DMS153 treated with DMSO at 0.1 percent for 48 hours (cell line): Measurements from ENCODE around the gene RD3L.
"Not testable (repeated sequence)": the region's sequence is repeated elsewhere in the genome, so short reads cannot be mapped to it uniquely, and the experiment has no call there.

Source experiments
- DNase-seq: peaks from one replicate; lab custom pipeline; 2025; ENCODE audit not compliant: unreplicated experiment; lab: John Stamatoyannopoulos, UW

RD3L gene

DNA sequence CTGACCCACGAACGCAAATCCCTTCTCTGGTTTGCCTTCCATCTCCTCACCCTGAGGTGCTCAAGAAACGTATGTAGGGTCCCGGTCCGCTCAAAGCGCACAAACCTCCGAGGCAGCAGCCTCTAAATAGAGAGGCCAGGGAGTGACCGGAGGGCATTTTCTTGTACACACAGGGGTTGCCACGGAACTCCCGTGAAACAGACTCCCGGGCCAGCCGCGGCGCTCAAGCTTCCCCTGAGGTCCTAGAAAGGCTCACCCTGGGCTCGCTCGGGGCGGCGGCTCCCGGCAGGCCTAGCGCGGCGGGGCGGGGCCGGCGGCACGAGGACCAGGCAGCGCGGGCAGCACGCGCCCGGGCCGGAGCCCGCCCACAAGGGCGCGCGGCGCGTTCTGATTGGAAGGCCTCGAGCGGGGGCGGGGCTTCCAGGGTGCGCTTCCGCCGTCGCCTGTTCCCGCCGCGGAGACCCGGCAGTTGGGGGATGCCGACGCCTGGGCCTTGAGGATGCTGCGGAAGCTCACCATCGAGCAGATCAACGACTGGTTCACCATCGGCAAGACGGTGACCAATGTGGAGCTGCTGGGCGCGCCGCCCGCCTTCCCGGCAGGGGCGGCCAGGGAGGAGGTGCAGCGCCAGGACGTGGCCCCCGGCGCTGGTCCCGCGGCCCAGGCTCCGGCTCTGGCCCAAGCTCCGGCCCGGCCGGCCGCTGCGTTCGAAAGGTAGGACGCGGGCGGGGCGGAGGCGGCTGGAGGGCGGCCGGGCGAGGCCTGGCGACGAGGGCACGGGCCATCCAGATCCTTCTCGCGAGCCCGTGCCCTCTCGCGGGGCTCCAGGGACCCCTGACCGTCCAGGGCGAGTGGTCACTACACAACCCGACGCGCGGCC is 14.1 kb downstream of the RD3L start, which contains the start of gene TDRD9:
TDRD9 (plus strand) TSS at position 446 of the 880 bp plus-strand sequence; CDS start at position 500, 54 bp downstream.
- no peak for DNase-seq

DNA sequence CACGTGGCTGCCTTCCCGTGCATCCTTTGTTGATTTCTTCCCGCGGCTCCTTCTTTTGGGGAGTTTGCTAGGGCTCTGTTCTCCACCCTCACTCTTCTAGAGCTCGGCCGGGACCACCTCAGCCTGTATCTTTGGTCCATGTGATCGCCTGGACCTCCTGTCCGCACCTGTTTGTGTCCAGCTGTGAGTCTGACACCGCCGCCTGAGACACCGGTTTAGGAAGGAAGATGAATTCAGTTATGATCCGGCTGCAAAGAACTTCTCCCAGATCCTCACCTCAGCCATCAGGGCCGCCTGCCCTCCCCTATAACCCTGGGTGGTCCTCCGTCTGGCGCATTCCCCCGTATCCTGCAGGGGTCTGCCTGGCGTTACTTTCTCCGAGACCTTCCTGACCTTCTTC is 14.8 kb downstream of the RD3L start:
- no peak for DNase-seq

DNA sequence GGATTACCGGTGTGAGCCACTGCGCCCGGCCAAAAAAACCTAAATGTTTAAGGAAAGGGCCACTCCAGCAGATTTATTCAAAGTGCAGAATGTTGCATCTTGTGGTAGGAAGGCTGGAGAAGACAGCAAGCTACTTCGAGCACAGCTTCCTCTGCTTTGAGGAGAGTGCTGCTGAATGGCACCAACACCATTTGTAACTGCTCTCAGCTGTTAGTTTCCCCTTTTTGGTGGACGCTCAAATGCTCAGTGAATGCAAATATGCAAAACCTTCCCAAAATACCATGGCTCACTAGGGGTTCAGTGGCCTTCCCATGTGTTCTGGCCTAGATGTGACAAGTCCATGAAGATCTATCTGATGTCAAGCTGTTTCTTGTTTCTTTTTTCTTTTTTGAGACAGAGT is 17.0 kb downstream of the RD3L start:
- DNase-seq: no peak

- DNase-seq: no peak
Observed at GRCh38 chr14:103923863-103924262, 18.5 kb downstream of the RD3L start.

DNA sequence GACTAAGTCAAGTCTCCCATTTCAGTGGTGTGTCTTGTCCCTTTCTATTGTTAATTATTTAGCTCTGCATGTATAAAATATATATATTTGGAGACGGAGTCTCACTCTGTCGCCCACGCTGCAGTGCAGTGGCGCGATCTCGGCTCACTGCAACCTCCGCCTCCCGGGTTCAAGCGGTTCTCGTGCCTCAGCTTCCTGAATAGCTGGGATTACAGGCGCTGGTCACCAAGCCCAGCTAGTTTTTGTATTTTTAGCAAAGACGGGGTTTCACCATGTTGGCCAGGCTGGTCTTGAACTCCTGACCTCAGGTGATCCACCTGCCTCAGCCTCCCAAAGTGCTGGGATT is 20.5 kb downstream of the RD3L start:
- DNase-seq: not testable (repeated sequence)

DNA sequence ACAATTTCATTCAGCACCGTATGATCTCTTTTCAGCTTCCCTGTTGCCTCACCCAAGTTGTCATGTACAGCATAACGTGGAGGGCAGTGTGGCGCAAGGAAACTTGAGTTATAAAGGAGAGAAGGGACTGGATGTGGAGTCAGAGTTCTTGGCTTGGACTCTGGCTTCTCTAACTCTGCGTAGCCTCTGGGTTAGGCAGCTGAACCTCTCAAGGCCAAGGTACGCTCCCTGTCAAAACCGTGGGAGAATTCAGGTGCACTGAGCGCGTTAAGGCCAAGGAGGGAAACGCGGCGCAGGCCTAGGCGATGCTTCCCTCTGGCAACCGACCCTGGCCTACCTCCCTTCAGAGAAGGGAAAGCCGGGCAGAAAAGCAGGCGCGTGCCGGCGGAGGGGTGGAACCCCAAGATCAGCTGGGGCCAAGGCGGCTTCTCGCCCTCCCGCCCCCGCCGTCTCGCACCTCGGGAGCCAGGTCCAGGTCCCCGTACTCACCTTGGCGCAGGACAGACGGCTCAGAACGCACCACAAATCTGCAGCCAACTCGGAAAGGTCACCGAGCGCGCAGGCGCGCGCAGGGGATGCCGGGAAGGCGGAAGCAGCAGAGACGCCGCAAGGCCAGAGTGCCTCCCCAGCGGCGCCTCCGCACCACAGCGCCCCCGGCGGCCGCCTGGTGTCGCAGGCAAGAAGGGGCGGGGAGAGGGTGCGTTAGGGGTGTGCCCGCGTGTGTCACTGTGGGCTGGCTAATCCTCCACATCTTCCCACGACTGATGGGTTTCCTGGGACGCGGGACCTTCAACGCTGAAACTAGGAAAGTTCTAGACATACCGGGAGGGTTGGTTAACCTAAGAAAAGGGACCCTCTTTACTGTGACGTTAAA is 21.1 kb downstream of the RD3L start:
- DNase-seq: peak; percentile 39

- DNase-seq: no peak
Observed at GRCh38 chr14:103916636-103917262, 25.6 kb downstream of the RD3L start.

GRCh38 chr14:103915616-103916015 is 26.7 kb downstream of the RD3L start:
- DNase-seq: no peak

DNA sequence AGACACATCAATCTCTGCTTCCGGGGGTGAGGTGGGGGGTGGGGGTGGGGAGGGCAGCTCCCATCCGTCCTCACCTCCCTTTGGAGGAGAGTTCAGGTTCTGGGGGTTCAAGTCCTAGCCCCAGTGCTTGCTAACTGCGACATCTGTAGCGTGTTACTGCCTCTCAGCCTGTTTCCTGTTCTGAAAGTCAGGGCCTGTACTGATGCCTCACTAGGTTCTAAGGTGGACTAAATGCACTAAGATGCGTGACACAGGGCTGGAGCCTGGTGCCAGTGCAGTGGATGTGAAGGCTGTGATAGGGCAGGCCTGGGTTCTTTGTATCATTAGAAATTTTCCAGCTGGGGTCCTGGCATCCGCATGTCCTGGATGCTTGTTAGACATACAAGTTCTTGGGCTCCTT is 31.3 kb downstream of the RD3L start:
- DNase-seq: no peak

- peak; percentile 40 for DNase-seq
Observed at GRCh38 chr14:103910262-103910935, 31.9 kb downstream of the RD3L start.

DNA sequence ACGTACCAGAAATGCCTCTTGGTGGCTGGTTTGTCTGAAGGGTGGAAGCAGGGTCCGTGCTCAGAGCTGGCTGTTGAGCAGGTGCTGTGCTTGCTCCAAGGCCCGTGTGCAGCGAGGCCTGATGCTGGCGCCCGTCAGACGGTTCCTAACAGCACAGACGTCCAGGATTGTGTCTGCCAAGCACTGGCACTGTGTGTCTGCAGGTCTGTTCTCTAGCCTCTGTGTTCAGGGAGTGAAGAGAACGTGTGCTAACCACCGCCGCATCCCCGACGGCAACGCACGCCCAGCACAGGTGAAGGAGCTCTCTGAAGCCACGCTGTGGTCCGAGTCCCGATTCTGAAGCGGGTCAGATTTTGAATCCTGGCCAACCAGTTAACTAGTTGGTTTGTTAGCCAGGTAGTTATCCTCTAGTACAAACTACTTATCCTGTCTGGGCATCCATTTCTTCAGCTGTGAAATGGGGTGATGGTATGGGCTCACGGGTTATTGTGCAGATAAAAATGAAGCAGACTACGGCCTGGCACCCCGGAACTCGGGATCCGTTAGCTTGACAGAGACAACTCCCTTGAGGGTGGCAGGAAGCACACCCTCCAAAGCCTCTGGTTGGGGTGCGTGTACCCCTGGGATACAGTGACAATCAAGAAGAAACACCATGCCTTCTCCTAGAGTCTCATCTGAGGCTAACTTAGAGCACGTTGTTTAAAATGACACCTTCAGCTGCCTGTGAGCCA is 32.6 kb downstream of the RD3L start:
- no peak for DNase-seq

GRCh38 chr14:103908580-103908979 is 33.7 kb downstream of the RD3L start:
- no peak for DNase-seq

GRCh38 chr14:103905842-103906456 is 36.4 kb downstream of the RD3L start:
- no peak for DNase-seq

- DNase-seq: no peak
Observed at GRCh38 chr14:103904493-103905107, 37.7 kb downstream of the RD3L start.

DNA sequence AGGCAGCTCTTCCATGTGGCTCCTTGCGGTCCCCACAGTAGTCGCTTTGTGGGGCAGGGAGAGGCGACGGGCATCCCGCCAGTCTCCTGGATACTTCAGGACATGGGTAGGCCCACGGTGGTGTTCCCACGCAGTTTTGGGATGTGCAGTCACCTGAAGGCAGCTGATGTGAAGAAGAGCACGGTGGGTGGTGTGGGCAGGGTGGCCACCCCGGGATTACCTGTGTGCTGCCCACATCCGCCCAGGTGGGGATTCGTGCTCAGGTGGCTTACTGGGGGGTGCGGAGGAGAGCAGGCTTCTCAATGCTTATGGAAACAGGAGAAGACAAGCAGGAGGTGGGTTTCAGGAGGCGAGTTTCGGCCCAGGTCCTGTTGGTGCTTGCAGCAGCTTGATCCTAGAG is 42.5 kb downstream of the RD3L start:
- DNase-seq: no peak

DNA sequence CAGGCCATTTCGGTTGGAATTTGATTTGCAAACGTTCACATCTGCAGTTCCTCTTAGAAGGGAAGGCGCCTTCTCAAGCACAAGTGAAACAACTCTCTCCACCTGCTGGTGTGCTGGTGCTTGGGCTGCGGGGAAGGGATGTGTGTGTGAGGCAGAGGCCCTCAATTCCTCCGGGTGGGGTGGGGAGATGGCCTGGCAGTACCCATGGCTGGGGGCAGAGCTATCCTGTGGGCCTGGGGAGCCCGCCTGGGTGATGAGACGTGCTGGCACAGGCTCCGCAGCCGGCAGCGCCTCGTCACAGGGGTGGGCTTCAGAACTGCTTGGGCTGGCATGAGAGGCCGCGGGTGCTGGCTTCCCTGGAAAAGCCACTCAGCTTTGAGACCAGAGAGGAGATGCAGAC is 43.0 kb downstream of the RD3L start:
- DNase-seq: no peak

GRCh38 chr14:103898711-103899110 is 43.6 kb downstream of the RD3L start:
- no peak for DNase-seq

DNA sequence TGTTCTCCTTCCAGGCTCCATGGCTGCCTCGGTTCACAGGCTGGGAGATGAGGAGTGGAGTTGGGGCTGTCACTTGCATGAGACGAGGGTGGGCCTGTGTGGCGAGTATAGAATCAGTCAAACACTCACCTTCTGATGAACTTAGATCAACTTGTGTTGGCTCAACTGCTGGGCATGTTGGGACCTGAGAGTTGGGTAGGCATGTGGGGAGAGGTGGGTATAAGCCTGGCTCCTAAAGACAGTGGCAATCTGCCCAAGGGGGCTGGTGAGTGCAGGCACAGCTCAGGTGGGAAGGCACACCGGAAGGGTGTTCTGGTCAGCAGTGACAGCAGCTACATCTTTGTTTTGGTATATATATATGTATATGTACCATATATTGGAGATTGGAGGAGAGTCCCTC is 44.1 kb downstream of the RD3L start:
- DNase-seq: no peak
